DMS53 treated with DMSO at 0.1 percent for 48 hours (cell line): ENCODE data around the gene INPP5A.

Experiments
- DNase-seq: peaks from one replicate; lab custom pipeline; 2025; ENCODE audit not compliant: unreplicated experiment; lab: John Stamatoyannopoulos, UW

Gene INPP5A

GRCh38 chr10:132534391-132535064 is 3.1 kb upstream of the INPP5A start:
- DNase-seq, result no peak

GRCh38 chr10:132535065-132535651 is 2.4 kb upstream of the INPP5A start:
- no peak for DNase-seq

GRCh38 chr10:132536241-132536876 is 1.2 kb upstream of the INPP5A start:
- peak; percentile 5 for DNase-seq

- peak; percentile 92 for DNase-seq
Measured at GRCh38 chr10:132536877-132537683, 507 bp upstream of the INPP5A start.

- DNase-seq, result no peak
Measured at GRCh38 chr10:132538031-132538789, 623 bp downstream of the INPP5A start.

GRCh38 chr10:132538790-132539421 is 1.3 kb downstream of the INPP5A start:
- no peak for DNase-seq

GRCh38 chr10:132539431-132539839 is 1.8 kb downstream of the INPP5A start:
- DNase-seq, result no peak

- DNase-seq, result no peak
Measured at GRCh38 chr10:132539894-132540293, 2.3 kb downstream of the INPP5A start.

GRCh38 chr10:132540456-132540855 is 2.9 kb downstream of the INPP5A start:
- DNase-seq, result no peak

GRCh38 chr10:132541129-132541528 is 3.5 kb downstream of the INPP5A start:
- no peak for DNase-seq

GRCh38 chr10:132541601-132542011 is 4.0 kb downstream of the INPP5A start:
- no peak for DNase-seq

- DNase-seq, result no peak
Measured at GRCh38 chr10:132542086-132542775, 4.6 kb downstream of the INPP5A start.

- DNase-seq, result no peak
Measured at GRCh38 chr10:132542819-132543218, 5.2 kb downstream of the INPP5A start.

GRCh38 chr10:132543916-132544743 is 6.5 kb downstream of the INPP5A start:
- DNase-seq, result no peak

GRCh38 chr10:132544744-132545658 is 7.4 kb downstream of the INPP5A start:
- DNase-seq, result no peak

GRCh38 chr10:132545659-132546367 is 8.2 kb downstream of the INPP5A start:
- DNase-seq, result no peak
